ENCODE measurements around the gene AGRN. TPM values are rescaled to one million over a fixed set of nuclear protein-coding genes. Genes with fewer than 3 reads are reported as not detected.

The AGRN gene
- total RNA-seq, 1 donor from 2014 or later, result 374 TPM

DNA sequence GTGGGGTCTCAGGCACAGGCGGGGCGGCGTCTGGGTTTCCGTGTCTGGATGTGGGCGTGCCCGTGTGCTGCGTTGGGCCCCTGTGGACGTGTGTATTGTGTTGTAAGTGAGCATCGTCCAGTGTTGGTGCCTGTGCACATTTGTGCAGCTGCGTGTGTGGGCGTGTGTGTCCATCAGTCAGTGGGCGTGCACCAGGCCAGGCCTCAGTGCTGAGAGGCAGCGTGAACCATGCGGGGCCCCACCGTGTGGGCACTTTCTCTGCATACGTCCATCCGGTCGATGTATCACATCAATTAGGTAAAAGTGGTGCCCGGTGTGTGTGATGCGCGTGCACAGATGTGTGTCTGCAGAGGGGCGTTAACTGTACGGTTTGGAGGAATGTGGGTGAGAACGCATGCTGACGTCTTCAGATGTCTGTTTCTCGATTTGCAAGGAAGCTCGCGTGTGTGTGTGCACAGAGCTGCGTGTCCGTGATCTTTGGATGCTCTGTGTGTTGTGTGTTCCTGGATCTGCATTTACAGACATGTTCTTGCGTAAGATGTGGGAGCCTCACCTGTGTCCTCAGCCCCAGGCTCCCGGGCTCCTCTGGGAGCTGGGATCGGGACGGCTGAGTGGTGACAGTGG lies 24.6 kb downstream of the AGRN start:
- H3K27me3 Mint-ChIP-seq (ENCODE audit: unreplicated experiment), result peaks cover 9% of the 10 kb centered on the region
- H3K9me3 Mint-ChIP-seq (ENCODE audit: unreplicated experiment), result no peaks in the 10 kb centered on the region
- no peak for DNase-seq (ENCODE audit: low spot score)
- H3K4me3 Mint-ChIP-seq (ENCODE audit: unreplicated experiment), result peak overlapping the region; percentile 81
- H3K36me3 Mint-ChIP-seq (ENCODE audit: low read depth, unreplicated experiment), result peaks cover 15% of the 10 kb centered on the region
- TF ChIP-seq, protein P1, sequence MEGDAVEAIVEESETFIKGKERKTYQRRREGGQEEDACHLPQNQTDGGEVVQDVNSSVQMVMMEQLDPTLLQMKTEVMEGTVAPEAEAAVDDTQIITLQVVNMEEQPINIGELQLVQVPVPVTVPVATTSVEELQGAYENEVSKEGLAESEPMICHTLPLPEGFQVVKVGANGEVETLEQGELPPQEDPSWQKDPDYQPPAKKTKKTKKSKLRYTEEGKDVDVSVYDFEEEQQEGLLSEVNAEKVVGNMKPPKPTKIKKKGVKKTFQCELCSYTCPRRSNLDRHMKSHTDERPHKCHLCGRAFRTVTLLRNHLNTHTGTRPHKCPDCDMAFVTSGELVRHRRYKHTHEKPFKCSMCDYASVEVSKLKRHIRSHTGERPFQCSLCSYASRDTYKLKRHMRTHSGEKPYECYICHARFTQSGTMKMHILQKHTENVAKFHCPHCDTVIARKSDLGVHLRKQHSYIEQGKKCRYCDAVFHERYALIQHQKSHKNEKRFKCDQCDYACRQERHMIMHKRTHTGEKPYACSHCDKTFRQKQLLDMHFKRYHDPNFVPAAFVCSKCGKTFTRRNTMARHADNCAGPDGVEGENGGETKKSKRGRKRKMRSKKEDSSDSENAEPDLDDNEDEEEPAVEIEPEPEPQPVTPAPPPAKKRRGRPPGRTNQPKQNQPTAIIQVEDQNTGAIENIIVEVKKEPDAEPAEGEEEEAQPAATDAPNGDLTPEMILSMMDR (IDR thresholded peaks at IDR 0.05; ENCODE audit: unreplicated experiment), result no peak
- H3K27ac Mint-ChIP-seq (ENCODE audit: unreplicated experiment), result no peak overlapping the region
- H3K4me1 Mint-ChIP-seq (ENCODE audit: unreplicated experiment), result no peaks in the 10 kb centered on the region

DNA sequence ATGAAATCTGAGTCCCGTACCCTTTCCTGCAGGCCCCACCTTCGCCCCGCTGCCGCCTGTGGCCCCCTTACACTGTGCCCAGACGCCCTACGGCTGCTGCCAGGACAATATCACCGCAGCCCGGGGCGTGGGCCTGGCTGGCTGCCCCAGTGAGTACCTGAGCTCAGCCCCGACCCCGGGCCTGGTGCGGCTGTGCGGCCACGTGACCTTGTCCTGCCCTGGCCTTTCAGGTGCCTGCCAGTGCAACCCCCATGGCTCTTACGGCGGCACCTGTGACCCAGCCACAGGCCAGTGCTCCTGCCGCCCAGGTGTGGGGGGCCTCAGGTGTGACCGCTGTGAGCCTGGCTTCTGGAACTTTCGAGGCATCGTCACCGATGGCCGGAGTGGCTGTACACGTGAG lies 25.2 kb downstream of the AGRN start:
- Mint-ChIP-seq H3K36me3 (ENCODE audit: low read depth, unreplicated experiment) (peaks cover 15% of the 10 kb centered on the region), H3K27me3 (ENCODE audit: unreplicated experiment) (peaks cover 9% of the 10 kb centered on the region), H3K4me3 (ENCODE audit: unreplicated experiment) (no peak overlapping the region), H3K9me3 (ENCODE audit: unreplicated experiment) (no peaks in the 10 kb centered on the region), H3K4me1 (ENCODE audit: unreplicated experiment) (no peaks in the 10 kb centered on the region), H3K27ac (ENCODE audit: unreplicated experiment) (no peak overlapping the region)
- TF ChIP-seq, protein P1 (IDR thresholded peaks at IDR 0.05; ENCODE audit: unreplicated experiment), result no peak
- DNase-seq (ENCODE audit: low spot score), result no peak

DNA sequence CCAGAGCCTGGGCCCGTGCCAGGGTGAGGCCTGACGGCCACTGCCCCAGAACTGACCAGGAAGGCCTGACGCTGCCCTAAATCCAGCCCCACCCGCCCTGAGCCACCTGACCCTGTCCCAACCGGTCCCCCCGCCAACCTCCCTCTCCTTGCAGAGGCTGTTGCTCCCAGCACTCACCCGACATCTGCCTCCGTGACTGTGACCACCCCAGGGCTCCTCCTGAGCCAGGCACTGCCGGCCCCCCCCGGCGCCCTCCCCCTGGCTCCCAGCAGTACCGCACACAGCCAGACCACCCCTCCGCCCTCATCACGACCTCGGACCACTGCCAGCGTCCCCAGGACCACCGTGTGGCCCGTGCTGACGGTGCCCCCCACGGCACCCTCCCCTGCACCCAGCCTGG lies 26.3 kb downstream of the AGRN start:
- H3K4me3 Mint-ChIP-seq (ENCODE audit: unreplicated experiment), result no peak overlapping the region
- no peak for DNase-seq (ENCODE audit: low spot score)
- H3K27me3 Mint-ChIP-seq (ENCODE audit: unreplicated experiment), result peaks cover 9% of the 10 kb centered on the region
- TF ChIP-seq, protein P1 (IDR thresholded peaks at IDR 0.05; ENCODE audit: unreplicated experiment), result no peak
- no peaks in the 10 kb centered on the region for H3K4me1 Mint-ChIP-seq (ENCODE audit: unreplicated experiment)
- H3K27ac Mint-ChIP-seq (ENCODE audit: unreplicated experiment), result no peak overlapping the region
- H3K36me3 Mint-ChIP-seq (ENCODE audit: low read depth, unreplicated experiment), result peaks cover 15% of the 10 kb centered on the region
- H3K9me3 Mint-ChIP-seq (ENCODE audit: unreplicated experiment), result no peaks in the 10 kb centered on the region

DNA sequence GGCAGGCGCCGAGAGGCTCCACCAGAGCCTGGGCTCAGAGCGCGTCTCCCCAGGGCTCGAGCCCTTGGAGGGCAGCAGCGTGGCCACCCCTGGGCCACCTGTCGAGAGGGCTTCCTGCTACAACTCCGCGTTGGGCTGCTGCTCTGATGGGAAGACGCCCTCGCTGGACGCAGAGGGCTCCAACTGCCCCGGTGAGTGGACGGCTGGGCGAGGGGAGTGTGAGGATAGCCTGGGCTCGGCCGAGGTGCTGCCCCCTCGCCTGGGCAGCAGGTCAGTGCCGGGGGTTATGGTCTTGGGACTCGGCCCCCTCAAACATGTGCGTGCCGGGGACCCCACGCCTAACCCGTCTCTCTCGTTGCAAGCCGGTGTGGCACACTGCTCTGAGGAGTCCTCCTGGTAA lies 26.8 kb downstream of the AGRN start:
- Mint-ChIP-seq H3K4me1 (ENCODE audit: unreplicated experiment) (no peaks in the 10 kb centered on the region), H3K9me3 (ENCODE audit: unreplicated experiment) (no peaks in the 10 kb centered on the region), H3K27ac (ENCODE audit: unreplicated experiment) (no peak overlapping the region), H3K4me3 (ENCODE audit: unreplicated experiment) (no peak overlapping the region), H3K27me3 (ENCODE audit: unreplicated experiment) (peaks cover 9% of the 10 kb centered on the region), H3K36me3 (ENCODE audit: low read depth, unreplicated experiment) (peaks cover 15% of the 10 kb centered on the region)
- TF ChIP-seq, protein P1 (IDR thresholded peaks at IDR 0.05; ENCODE audit: unreplicated experiment), result no peak
- no peak for DNase-seq (ENCODE audit: low spot score)

DNA sequence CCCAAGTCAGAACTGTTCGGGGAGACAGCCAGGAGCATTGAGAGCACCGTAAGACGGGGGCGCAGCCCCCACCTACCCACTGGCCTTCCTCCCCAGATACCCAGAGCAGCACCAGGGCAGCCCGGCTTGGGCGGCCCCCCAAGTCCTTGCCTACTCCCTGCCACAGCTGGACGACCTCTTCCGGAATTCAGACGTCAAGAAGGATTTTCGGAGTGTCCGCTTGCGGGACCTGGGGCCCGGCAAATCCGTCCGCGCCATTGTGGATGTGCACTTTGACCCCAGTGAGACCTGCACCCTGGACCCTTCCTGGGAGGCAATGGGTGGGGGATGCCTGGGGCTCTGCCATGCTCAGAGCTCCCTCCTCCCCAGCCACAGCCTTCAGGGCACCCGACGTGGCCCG lies 27.5 kb downstream of the AGRN start:
- Mint-ChIP-seq H3K27ac (ENCODE audit: unreplicated experiment) (no peak overlapping the region), H3K4me3 (ENCODE audit: unreplicated experiment) (no peak overlapping the region), H3K27me3 (ENCODE audit: unreplicated experiment) (peaks cover 12% of the 10 kb centered on the region), H3K4me1 (ENCODE audit: unreplicated experiment) (no peaks in the 10 kb centered on the region), H3K36me3 (ENCODE audit: low read depth, unreplicated experiment) (peaks cover 21% of the 10 kb centered on the region), H3K9me3 (ENCODE audit: unreplicated experiment) (no peaks in the 10 kb centered on the region)
- TF ChIP-seq, protein P1 (IDR thresholded peaks at IDR 0.05; ENCODE audit: unreplicated experiment), result no peak
- no peak for DNase-seq (ENCODE audit: low spot score)

Measured in endothelial cell (in vitro differentiated cells).